GM21737 (cell line): ENCODE measurements around the gene HTR3C.

Experiments
- ATAC-seq: cut with Tn5 transposase; IDR thresholded peaks from one replicate; pipeline ENCODE4 v1.9.1; 2021; ENCODE audit warnings: mild to moderate bottlenecking, moderate library complexity; ENCODE audit not compliant: unreplicated experiment

The HTR3C gene

GRCh38 chr3:184082034-184082433 lies 29.2 kb downstream of the HTR3C start:
- ATAC-seq, result no peak

DNA sequence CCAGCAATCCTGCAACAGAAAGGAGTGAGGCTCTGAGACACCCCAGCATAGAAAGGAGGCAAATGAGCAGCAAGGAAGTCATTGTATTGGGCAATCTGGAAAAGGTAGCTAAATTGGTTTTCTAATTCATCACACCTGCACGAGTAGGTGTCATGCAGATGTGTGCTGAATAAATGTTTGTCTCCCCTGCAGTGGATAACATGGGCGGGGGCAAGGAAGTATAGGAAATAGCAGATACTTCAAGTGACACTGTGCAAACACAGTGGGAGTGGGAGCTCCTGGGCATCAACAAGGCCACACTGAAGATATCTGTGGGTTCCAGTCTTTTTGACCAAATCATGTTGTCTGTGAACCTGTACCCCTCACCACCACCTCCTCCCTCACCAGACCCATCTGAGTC lies 29.6 kb downstream of the HTR3C start:
- ATAC-seq, result no peak

GRCh38 chr3:184085389-184085852 lies 32.6 kb downstream of the HTR3C start:
- no peak for ATAC-seq

- no peak for ATAC-seq
Measured at GRCh38 chr3:184092199-184092598, 39.4 kb downstream of the HTR3C start.

DNA sequence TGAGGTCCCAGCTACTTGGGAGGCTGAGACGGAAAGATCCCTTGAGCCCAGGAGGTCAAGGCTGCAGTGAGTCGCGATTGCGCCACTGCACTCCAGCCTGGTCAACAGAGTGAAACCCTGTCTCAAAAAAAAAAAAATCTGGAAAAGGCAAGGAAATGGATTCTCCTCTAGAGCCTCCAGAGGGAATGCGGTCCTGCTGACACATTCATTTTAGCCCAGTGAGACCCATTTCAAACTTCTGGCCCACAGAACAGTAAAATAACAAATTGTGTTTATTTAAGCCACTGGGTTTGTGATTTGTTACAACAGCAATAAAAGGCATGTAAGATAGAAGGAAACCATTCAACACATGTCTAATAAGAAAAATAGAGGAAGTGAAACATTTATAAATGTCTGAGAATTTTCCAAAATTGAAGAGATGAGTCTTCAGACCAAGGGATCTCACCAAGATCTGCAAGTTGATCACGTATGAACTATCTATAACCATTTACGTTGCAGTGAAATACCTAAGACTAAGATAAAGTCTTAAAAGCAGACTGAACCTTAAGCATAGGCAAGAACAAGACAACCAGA lies 44.0 kb downstream of the HTR3C start, which contains the start of gene HTR3E:
Gene HTR3E (plus strand): TSS at position 254 of the 573 bp plus-strand sequence. CDS start 466 bp downstream, outside the sequence.
- no peak for ATAC-seq

- ATAC-seq, result no peak
Measured at GRCh38 chr3:184097556-184097955, 44.7 kb downstream of the HTR3C start.

DNA sequence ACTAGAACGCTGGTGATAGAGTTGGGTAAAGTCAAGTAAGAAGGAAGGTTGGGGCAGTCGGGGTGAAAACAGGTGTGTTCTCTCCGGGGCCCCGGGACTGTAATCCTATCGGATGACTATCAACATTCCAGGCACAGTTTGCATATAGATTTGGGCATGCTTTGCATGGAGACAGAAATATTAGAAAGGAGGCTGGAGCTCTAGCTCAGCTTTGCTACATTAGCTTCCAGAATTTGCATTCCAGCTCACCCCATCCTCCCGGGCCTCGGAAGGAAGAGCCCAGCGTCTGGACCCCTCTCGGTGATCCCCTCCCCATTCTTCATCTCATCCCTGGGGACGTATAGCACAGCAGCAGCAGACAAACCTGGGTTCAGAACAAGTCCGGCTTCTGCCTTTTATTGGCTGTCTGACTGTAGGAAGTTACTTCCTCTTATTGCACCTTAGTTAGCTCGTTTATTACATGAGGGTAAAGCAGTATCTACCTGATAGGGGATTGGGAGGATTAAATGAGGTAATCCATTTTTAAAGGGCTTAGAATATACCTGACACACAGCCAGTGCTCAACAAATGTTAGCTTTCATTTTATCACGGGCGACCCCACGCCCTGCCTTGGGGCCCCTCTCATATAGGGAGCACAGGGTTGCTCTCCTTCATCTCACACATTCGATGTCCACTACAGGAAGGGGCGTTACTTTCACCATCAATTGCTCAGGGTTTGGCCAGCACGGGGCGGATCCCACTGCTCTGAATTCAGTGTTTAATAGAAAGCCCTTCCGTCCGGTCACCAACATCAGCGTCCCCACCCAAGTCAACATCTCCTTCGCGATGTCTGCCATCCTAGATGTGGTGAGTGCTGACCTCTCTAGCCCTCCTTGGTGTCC lies 47.2 kb downstream of the HTR3C start:
- ATAC-seq, result no peak
